HCT116 (cell line): ENCODE results near the gene DDR2.

ENCODE experiments used
- CTCF ChIP-seq, 3 experiments: fragments of 200-600 bp in 1 of 3; sonication (generic) in 1 of 3; IDR thresholded peaks in 2 of 3; conservative IDR thresholded peaks in 1 of 3; 2 replicates each; pipeline ENCODE4 v1.5.1; 2012 to 2017; ENCODE audit warnings: low read depth in 2 of 3, low read length in 2 of 3, antibody characterized with exemption in 1 of 3, borderline replicate concordance in 1 of 3, control low read depth in 1 of 3, mild to moderate bottlenecking in 1 of 3, mixed read lengths in 1 of 3, mixed run types in 1 of 3, moderate library complexity in 1 of 3; ENCODE audit not compliant: insufficient read depth in 1 of 3
- EGR1 ChIP-seq: IDR thresholded peaks from 2 replicates; pipeline ENCODE4 v1.6.1; 2012; ENCODE audit warnings: low read depth
- ELF1 ChIP-seq: IDR thresholded peaks from 2 replicates; pipeline ENCODE4 v1.6.1; 2012; ENCODE audit warnings: low read depth, borderline replicate concordance
- EZH2 ChIP-seq: fragments of 200-600 bp; sonication (generic); IDR thresholded peaks from 2 replicates; pipeline ENCODE4 v1.6.1; 2017; ENCODE audit warnings: antibody characterized with exemption, mixed run types
- EZH2phosphoT487 ChIP-seq: fragments of 200-600 bp; IDR thresholded peaks from 2 replicates; pipeline ENCODE4 v1.6.1; 2018; ENCODE audit warnings: antibody characterized with exemption, borderline replicate concordance
- POLR2A ChIP-seq: IDR thresholded peaks from 2 replicates; pipeline ENCODE4 v1.7.0; 2011; ENCODE audit warnings: borderline replicate concordance; ENCODE audit not compliant: insufficient read depth, insufficient read length; ENCODE audit errors: extremely low read depth
- POLR2AphosphoS5 ChIP-seq: IDR thresholded peaks from 2 replicates; pipeline ENCODE4 v1.6.1; 2011; ENCODE audit warnings: mild to moderate bottlenecking, low read depth, low read length, moderate library complexity
- REST ChIP-seq: IDR thresholded peaks from 2 replicates; pipeline ENCODE4 v1.6.1; 2012; ENCODE audit warnings: low read depth
- SIN3A ChIP-seq: IDR thresholded peaks from 2 replicates; pipeline ENCODE4 v1.6.1; 2012; ENCODE audit warnings: low read depth
- YY1 ChIP-seq: IDR thresholded peaks from 2 replicates; pipeline ENCODE4 v1.6.1; 2011; ENCODE audit warnings: low read length, low read depth, moderate library complexity, mild to moderate bottlenecking; ENCODE audit not compliant: insufficient replicate concordance; ENCODE audit errors: extremely low read depth
- ZNF274 ChIP-seq: fragments of 200-500 bp; sonication (Bioruptor generic); IDR thresholded peaks from 2 replicates; pipeline ENCODE4 v1.6.1; 2014; ENCODE audit warnings: mild to moderate bottlenecking, low read depth, low read length, inconsistent platforms

- no peak for TF ChIP-seq YY1
- TF ChIP-seq ZNF274: no peak
- TF ChIP-seq REST: no peak
- TF ChIP-seq EZH2: no peak
- no peak for TF ChIP-seq CTCF (IDR thresholded peaks at IDR 0.05 in 2 of 3, conservative IDR thresholded peaks at IDR 0.05 in 1 of 3; ENCODE audit: borderline replicate concordance in 1 of 3, insufficient read depth in 1 of 3, low read depth in 2 of 3, low read length in 2 of 3)
- no peak for TF ChIP-seq SIN3A
- TF ChIP-seq POLR2A: no peak
- no peak for TF ChIP-seq POLR2AphosphoS5
- no peak for TF ChIP-seq EGR1
- TF ChIP-seq ELF1: no peak
- TF ChIP-seq EZH2phosphoT487: no peak
Observed at GRCh38 chr1:162822391-162823200, 190.3 kb downstream of the DDR2 start.
